ENCODE measurements around the gene WFDC10A.

The WFDC10A gene

DNA sequence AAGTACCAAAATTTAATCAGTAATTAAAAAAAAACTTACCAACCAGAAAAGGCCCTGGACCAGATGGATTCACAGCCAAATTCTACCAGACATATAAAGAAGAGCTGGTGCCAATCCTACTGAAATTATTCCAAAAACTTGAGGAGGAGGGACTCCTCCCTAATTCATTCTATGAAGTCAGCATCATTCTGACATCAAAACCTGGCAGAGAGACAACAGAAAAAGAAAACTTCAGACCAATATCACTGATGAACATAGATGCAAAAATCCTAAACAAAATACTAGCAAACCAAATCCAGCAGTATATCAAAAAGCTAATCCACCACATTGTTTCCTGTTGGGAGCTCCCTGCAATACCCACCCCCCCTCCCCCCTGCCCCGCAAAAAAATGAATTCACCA is 40.6 kb downstream of the WFDC10A start, which contains the start of gene WFDC11:
TSS of gene WFDC11 (minus strand) at position 101 of the 400 bp plus-strand sequence. CDS start 19,639 bp downstream, outside the sequence.
- no peak for DNase-seq (ENCODE audit: low read depth, low spot score)
- TF ChIP-seq EZH2 (IDR thresholded peaks at IDR 0.05) (no peak), POLR2AphosphoS5 (IDR thresholded peaks at IDR 0.05; ENCODE audit: borderline replicate concordance, low read depth, low read length) (no peak), FOXP2 (optimal IDR thresholded peaks at IDR 0.05; ENCODE audit: control extremely low read depth, extremely low read length, insufficient read depth) (no peak)

DNA sequence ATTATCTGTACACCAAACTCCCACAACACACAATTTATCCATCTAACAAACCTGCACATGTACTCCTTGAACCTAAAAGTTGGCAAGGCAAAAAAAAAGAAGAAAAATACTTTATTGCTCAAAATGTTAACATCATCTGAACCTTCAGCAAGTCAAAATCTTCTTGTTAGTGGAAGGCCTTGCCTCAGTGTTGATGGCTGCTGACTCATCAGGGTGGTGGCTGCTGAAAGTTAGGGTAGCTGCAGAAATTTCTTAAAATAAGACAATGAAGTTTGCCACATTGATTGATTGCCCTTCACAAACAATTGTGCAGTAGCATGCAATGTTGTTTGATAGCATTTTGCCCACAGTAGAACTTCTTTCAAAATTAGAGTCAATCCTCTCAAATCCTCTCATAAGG is 43.2 kb downstream of the WFDC10A start:
- Histone ChIP-seq H3K9ac (ENCODE audit: insufficient read length) (no peak overlapping the region), H3K27ac (no peak overlapping the region), H3K4me3 (no peak overlapping the region), H3K36me3 (ENCODE audit: insufficient read depth, low read length) (no peaks in the 10 kb centered on the region), H3K9me3 (ENCODE audit: low read depth, low read length) (no peaks in the 10 kb centered on the region)
- DNase-seq (ENCODE audit: low read depth, low spot score) = no peak
- TF ChIP-seq POLR2AphosphoS5 (IDR thresholded peaks at IDR 0.05; ENCODE audit: borderline replicate concordance, low read depth, low read length) (no peak), EZH2 (IDR thresholded peaks at IDR 0.05) (no peak), FOXP2 (optimal IDR thresholded peaks at IDR 0.05; ENCODE audit: control extremely low read depth, extremely low read length, insufficient read depth) (no peak)

More for the DNA sequence above, 40.6 kb downstream of the WFDC10A start, which contains the start of gene WFDC11:
- Histone ChIP-seq H3K27ac (no peak within 1 kb of the TSS), H3K9me3 (ENCODE audit: low read depth, low read length) (no peaks in the 10 kb centered on the region), H3K36me3 (ENCODE audit: insufficient read depth, low read length) (no peaks in the 10 kb centered on the region), H3K9ac (ENCODE audit: insufficient read length) (no peak within 1 kb of the TSS), H3K4me3 (no peak within 1 kb of the TSS)

DNA sequence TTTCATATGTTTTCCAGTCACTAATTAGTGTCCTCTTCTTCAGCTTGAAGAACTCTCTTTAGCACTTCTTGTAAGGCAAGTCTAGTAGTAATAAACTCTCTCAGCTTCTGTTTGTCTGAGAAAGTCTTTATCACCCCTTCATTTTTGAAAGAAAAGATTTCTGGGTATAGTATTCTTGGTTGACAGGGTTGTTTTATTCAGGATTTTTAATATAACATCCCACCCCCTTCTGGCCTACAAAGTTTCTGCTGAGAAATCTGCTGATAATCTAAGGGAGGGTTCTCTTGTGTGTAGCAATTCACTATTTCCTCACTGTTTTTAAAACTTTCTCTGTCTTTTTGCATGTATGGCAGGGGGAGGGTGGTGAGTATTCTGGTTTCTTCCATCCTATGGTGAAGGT is 50.1 kb downstream of the WFDC10A start:
- Histone ChIP-seq H3K9me3 (ENCODE audit: low read depth, low read length) (no peaks in the 10 kb centered on the region), H3K4me3 (no peak overlapping the region), H3K36me3 (ENCODE audit: insufficient read depth, low read length) (no peaks in the 10 kb centered on the region), H3K9ac (ENCODE audit: insufficient read length) (no peak overlapping the region), H3K27ac (no peak overlapping the region)
- DNase-seq (ENCODE audit: low read depth, low spot score) = no peak
- no peak for TF ChIP-seq FOXP2 (optimal IDR thresholded peaks at IDR 0.05; ENCODE audit: control extremely low read depth, extremely low read length, insufficient read depth)
- no peak for TF ChIP-seq POLR2AphosphoS5 (IDR thresholded peaks at IDR 0.05; ENCODE audit: borderline replicate concordance, low read depth, low read length)
- TF ChIP-seq EZH2 (IDR thresholded peaks at IDR 0.05) = no peak
